HG03558 (cell line): ENCODE measurements around the gene KRTAP4-5.
"Not testable (repeated sequence)": the region's sequence is repeated elsewhere in the genome, so short reads cannot be mapped to it uniquely, and the experiment has no call there.

Experiments used
- ATAC-seq: cut with Tn5 transposase; IDR thresholded peaks from one replicate; pipeline ENCODE4 v1.9.1; 2021; ENCODE audit warnings: moderate number of reproducible peaks; ENCODE audit not compliant: unreplicated experiment; ENCODE audit errors: extremely low read depth

KRTAP4-5 gene

GRCh38 chr17:41149652-41149985, at the start of gene KRTAP4-5:
TSS of gene KRTAP4-5 (minus strand) at chr17:41149825. CDS start at chr17:41149767, 58 bp downstream.
- ATAC-seq, result no peak

- no peak for ATAC-seq
These were observed 46.4 kb upstream of the KRTAP4-5 start for GRCh38 chr17:41196068-41196467.

DNA sequence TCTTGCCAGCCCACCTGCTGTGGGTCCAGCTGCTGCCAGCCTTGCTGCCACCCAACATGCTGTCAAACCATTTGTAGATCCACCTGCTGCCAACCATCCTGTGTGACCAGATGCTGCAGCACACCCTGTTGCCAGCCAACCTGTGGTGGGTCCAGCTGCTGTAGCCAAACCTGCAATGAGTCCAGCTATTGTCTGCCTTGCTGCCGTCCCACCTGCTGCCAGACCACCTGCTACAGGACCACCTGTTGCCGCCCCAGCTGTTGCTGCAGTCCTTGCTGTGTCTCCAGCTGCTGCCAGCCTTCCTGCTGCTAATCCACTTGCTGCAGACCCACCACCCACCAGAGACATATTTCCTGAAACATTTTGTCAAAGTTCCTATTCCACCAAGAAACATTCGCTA, 40.7 kb upstream of the KRTAP4-5 start:
- ATAC-seq, result no peak

DNA sequence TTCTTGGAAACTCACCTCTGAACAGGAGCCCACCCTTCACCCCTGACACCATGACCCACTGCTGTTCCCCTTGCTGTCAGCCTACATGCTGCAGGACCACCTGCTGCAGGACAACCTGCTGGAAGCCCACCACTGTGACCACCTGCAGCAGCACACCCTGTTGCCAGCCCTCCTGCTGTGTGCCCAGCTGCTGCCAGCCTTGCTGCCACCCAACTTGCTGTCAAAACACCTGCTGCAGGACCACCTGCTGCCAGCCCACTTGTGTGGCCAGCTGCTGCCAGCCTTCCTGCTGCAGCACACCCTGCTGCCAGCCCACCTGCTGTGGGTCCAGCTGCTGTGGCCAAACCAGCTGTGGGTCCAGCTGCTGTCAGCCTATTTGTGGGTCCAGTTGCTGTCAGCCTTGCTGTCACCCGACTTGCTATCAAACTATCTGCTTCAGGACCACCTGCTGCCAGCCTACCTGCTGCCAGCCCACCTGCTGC, 40.3 kb upstream of the KRTAP4-5 start, which contains the start of gene KRTAP9-1:
TSS of gene KRTAP9-1 (plus strand) at position 51 of the 482 bp plus-strand sequence. CDS start at position 51, 0 bp downstream.
- ATAC-seq, result not testable (repeated sequence)

DNA sequence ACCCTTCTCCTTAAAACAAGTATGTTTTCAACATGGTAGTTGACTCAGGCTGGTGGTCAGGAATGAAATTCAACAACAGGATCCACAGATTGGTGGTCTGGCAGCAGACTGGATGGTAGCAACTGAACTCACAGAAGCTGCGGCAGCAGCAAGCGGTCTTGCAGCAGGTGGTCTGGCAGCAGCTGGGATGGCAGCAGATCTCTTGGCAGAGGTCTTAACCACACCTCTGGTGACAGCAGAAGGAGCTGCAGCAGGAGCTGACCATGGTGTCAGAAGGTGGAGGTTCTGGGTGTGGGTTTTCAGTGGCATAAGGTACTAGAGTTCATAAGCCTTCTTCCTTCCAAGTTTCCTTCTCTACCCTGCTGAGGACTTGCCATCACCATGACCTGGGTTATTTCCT, 37.2 kb upstream of the KRTAP4-5 start:
- no peak for ATAC-seq

GRCh38 chr17:41185001-41185400, 35.4 kb upstream of the KRTAP4-5 start:
- no peak for ATAC-seq

DNA sequence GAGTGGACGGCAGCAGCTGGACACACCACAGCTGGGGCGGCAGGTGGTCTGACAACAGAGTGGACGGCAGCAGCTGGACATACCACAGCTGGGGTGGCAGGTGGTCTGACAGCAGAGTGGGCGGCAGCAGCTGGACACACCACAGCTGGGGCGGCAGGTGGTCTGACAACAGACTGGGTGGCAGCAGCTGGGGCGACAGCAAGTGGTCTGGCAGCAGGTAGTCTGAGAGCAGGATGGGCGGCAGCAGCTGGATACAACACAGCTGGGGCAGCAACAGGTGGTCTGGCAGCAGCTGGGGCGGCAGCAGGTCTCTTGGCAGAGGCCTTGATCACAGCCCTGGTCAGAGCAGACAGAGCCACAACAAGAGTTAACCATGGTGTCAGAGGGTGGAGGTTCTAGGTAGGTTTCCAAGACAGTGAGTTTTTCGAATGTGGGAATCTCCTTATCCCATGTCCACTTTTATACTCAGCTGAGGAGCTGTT, 34.9 kb upstream of the KRTAP4-5 start, which contains the start of gene KRTAP4-1:
TSS of gene KRTAP4-1 (minus strand) at position 432 of the 482 bp plus-strand sequence. CDS start at position 375, 57 bp downstream.
- ATAC-seq, result no peak

DNA sequence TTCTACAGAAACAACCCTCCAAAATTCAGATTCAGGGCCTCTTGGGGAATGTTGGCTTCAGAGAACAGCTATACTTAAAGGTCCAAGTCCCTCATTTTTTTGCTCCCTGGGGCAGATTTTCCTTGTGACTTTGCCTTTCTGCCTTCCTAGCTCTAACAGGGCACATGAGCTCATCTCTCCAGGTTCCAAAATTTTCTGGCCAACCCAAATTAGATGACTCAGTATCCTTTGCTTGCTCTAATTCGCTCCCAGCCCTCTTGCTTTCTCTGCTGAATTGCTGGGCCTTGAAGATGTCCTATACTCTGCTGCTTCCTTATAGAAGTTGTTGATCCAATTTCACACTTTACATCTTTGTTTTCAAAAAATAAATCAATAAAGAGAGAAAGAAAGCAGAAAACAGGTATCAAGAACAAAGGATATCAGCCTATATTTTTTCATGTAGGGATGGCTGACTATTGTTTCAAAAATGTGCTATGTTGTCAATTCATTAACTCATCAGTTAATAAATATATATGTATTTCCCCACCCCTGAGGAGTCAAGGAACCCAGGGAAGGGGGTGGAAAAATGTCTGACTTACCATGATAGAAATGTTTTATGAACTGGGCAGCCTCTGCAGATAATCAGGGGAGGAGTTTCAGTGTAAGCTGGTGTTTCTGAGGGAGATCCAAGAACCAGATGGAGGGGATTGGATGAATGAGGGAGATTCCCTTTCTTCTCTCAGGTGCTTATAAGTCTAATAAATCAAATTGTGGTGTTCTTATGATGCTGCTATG, 29.4 kb upstream of the KRTAP4-5 start:
- ATAC-seq, result no peak

DNA sequence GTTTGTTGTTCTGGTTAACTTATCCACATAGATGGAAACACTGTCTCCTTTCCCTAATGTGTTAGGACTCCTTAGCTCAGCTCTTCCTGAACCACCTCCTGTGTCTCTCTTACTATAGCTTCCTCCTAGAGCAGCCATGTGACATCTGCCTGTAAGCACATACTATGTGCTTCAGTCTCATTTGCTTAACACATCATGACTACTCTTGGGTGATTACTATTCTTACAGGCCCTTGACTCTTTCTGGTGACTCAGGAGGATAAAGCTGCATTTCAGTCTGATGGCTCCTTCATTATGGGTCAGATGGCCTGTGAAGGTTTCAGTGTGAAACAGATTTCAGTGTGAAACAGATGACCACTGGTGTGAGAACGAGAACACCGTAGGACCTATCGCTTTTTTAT, 28.7 kb upstream of the KRTAP4-5 start:
- no peak for ATAC-seq

DNA sequence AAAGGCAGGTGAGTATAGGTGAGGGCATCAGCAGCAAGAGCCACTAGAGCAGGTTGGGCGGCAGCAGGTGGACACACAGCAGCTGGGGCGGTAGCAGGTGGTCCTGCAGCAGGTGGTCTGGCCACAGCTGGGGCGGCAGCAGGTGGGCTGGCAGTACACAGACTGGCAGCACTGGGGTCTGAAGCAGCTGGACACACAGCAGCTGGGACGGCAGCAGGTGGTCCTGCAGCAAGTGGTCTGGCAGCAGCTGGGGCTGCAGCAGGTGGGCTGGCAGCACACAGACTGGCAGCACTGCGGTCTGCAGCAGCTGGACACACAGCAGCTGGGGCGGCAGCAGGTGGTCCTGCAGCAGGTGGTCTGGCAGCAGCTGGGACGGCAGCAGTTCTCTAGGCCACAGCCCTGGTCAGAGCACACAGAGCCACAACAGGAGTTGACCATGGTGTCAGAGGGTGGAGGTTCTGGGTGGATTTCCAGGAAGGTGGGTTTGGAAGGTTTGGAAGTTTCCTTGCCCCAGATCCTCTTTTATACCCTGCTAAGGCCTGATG, 28.2 kb upstream of the KRTAP4-5 start, which contains the start of gene KRTAP4-2:
TSS of gene KRTAP4-2 (minus strand) at position 495 of the 545 bp plus-strand sequence. CDS start at position 438, 57 bp downstream.
- no peak for ATAC-seq

DNA sequence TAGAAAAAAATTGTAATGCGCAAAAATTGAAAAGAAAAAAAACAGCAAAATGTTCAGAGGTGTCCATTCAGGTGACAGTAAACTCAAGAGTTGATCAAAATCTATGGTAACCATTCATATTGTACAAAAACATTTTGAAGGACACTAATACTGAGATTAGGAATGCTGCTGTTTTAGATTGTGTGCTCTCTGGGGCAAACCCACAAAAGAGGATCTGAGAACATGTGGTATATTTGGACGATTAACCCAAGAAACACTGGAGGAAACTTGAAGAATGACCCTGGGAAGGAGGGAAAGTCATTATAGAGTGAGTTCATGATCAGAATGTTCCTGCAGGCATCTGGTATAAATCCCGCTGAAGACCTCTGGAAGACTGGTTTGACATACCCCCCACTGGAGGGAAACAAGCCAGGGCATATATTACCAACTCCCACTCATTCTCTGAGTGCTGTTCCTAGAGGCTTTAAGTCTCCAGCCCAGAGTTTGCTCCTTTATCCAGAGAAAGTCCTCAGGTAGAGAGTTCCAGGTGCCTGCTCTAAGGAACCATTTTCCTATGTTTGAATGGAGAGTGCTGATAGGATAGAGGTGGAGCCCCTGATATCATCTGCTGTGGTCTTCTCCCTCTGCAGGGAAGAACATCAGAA, 27.2 kb upstream of the KRTAP4-5 start:
- no peak for ATAC-seq

GRCh38 chr17:41171886-41172285, 22.3 kb upstream of the KRTAP4-5 start:
- no peak for ATAC-seq

- ATAC-seq, result no peak
These were observed 18.5 kb upstream of the KRTAP4-5 start, which contains the start of gene KRTAP4-3 for GRCh38 chr17:41168121-41168520. TSS of gene KRTAP4-3 (minus strand) at chr17:41168221. CDS start at chr17:41168172, 49 bp downstream.

GRCh38 chr17:41167561-41167960, 17.9 kb upstream of the KRTAP4-5 start:
- no peak for ATAC-seq

- no peak for ATAC-seq
These were observed 14.2 kb upstream of the KRTAP4-5 start for GRCh38 chr17:41163828-41164227.

DNA sequence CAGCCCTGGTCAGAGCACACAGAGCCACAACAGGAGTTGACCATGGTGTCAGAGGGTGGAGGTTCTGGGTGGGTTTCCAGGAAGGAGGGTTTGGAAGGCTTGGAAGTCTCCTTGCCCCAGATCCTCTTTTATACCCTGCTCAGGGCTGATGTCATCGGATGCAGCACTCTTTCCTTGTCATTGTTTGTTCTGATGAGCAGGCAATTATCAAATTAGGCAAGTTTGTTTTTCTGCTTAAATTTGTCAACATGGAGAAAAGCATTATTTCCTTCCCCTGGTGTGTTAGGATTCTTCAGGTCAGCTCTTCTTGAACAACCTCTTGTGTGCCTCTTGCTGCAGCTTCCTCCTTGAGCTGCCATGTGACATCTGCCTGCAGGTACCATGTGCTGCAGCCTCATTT, 11.0 kb upstream of the KRTAP4-5 start, which contains the start of gene KRTAP4-4:
TSS of gene KRTAP4-4 (minus strand) at position 101 of the 400 bp plus-strand sequence. CDS start at position 44, 57 bp downstream.
- ATAC-seq, result no peak

DNA sequence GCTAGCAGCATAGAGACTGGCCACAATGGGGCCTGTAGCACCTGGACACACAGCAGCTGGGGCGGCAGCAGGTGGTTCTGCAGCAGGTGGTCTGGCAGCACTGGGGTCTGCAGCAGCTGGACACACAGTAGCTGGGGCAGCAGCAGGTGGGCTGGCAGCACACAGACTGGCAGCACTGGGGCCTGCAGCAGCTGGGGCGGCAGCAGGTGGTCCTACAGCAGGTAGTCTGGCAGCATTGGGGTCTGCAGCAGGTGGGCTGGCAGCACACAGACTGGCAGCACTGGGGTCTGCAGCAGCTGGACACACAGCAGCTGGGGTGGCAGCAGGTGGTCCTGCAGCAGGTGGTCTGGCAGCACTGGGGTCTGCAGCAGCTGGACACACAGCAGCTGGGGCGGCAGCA, 10.6 kb upstream of the KRTAP4-5 start:
- not testable (repeated sequence) for ATAC-seq

DNA sequence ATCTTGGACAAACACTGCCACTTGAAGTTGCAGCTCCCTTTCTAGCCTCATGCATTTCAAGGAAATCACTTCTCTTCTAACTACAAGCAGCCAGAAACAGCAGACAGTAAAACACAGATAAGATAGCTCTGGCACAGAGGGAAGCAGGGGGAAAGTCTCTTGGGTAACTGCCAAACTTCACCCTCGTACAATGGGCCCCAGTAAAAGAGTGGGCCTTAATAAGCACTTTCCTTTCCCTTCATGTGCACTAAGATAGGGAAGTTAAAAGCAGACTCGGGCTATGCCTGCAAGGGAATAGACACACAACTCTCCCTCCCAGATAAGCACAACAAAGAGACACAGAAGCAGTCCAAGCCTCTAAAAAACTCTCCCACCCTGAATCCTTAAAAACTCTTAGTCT, 4.2 kb upstream of the KRTAP4-5 start:
- no peak for ATAC-seq

DNA sequence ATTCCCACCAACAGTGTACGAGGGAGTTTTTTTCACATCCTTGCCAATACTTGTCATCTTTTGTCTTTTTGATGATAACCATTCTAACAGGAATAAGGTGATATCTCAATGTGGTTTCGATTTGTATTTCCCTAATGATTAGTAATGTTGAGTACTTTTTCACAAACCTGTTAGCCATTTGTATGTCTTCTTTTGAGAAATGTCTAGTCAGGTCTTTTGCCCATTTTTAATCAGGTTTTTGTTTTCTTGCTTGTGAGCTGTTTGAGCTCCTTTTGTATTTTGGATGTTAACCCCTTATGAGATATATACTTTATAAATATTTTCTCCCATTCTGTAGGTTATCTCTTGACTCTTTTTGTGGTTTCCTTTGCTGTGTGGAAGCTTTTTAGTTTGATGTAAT, 1.9 kb upstream of the KRTAP4-5 start:
- no peak for ATAC-seq

GRCh38 chr17:41150026-41150425, 401 bp upstream of the KRTAP4-5 start:
- ATAC-seq, result no peak
